GM19240 (cell line): ENCODE results near the gene ANKRD12.
"Not testable (repeated sequence)": the region's sequence is repeated elsewhere in the genome, so short reads cannot be mapped to it uniquely, and the experiment has no call there.

ENCODE experiments used
- DNase-seq: peaks from one replicate; pipeline ENCODE4 v3.0.0; 2011; ENCODE audit warnings: low spot score; ENCODE audit not compliant: insufficient read length

ANKRD12 gene

DNA sequence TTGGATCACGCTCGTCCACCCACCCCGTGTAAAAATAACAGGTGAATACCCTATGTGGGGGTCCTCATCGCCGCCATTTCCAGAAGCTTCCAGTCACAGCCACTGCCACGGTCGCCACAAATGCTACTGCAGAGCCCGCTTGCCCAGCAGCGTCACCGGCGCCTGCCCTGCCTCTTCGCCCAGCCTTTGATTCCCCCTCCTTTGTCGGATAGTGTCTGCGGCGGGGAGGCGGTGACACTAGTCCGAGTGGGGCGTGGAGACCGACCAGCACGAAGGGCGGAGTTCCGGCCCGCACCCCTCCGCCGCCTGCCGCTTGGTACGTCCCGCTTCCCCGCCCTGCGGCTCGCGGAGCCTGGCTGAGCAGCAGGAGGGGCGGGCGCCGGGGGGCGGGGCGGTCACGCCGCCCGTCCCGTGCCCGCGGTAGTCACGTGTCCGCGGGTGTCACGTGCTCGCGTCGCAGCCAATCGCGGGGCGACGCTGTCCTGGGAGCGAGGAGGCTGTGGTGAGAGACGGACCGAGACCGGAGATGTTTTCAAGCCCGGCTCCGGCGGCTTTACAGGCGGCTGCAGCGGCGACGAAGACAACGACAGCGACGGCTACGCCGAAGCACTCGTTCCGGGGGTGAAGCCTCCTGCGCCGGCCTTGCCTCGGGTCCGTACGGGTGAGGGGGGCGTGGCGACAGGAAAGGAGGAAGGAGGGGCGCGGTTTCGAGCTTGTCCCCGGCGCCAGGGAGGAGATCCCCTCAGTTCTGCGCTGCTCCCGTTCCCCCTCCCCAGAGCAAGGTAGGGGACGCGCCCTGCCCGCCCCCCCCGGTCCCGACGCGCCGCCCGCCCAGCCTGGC lies at the start of gene ANKRD12:
Gene ANKRD12, plus strand, starts transcription at position 467 of the 841 bp plus-strand sequence. CDS start 45,652 bp downstream, outside the sequence.
- peak; percentile 92 for DNase-seq

DNA sequence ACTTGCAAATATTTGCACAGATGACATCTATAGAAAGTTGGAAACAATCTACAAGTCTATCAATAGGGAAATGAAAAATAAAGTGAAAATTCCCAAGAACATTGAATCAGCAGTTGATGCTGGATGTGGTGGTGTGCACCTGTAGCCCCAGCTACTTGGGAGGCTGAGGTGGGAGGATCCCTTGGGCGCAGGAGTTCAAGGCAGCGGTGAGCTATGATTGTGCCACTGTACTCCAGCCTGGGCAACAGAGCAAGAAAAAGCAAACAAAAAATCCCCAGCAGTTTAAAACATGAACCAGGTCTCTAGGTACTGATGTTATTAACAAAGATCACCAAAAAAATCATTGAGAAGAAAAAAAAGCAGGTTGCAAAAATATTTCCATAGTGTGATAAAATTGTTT lies 49.4 kb upstream of the ANKRD12 start:
- no peak for DNase-seq

DNA sequence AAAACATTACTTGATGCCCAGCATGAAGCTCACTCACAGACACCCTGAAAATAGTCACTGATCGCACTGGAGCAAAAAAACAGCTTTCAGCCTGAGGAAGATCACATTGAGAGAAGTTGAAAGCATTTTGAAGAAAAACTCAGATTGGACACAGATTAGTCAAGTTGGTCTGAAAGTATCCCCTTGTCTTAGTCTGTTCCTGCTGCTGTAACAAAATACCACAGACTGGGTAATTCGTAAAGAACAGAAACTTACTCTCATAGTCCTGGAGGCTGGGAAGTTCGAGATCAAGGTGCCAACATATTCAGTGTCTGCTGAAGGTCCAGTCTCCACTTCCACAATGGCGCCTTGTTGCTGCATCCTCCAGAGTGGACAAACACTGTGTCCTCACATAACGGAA lies 48.3 kb upstream of the ANKRD12 start:
- no peak for DNase-seq

DNA sequence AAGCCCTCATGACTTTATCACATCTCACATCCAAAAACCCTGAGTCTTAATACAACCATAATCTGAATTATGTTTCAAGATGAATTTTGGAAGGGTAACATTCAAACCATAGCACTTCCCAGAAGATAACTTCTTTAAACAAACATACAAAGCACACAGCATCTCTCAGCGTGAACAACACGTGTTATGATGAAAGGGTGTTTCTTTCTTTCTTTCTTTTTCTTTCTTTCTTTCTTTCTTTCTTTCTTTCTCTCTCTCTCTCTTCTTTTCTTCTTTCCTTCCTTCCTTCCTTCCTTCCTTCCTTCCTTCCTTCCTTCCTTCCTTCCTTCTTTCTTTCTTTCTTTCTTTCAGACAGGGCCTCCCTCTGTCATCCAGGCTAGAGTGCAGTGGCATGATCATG lies 47.9 kb upstream of the ANKRD12 start:
- DNase-seq = not testable (repeated sequence)

DNA sequence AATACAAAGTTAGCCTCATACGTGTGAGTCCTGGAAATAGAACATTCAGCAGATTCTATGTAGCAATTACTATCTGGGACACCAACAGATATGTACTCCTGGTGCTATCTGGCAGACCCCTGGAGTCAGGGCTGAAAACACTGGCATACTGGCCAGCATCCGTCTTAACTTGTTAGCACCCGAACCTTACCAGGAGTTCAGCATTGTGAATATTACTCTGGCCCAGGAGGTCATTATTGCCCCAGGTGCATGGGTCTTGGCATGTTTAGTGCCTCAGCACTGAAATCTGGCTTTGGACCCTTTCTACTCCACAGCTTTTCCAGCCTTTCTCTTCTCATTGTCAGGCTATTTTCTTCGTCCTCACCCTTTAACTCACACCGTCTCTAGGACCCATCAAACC lies 46.0 kb upstream of the ANKRD12 start:
- DNase-seq = no peak

DNA sequence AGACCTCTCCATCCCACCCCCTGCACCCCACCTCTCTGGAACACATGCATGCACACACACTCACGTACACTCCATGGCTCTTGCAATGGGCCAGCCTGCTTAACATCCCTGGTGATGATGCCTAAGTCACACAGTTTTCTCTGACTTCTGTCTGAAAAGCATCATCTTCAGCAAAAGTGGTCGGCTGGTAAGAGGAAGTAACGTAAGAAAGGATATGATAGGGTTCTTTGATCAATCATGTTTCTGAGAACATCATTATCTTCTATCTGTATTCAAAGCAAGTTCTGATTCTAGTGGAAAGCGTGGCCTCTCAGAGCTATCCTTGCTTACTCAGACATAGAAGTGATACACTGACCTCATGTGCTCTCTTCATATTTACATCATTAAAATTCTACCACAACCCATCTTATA lies 45.5 kb upstream of the ANKRD12 start:
- no peak for DNase-seq

DNA sequence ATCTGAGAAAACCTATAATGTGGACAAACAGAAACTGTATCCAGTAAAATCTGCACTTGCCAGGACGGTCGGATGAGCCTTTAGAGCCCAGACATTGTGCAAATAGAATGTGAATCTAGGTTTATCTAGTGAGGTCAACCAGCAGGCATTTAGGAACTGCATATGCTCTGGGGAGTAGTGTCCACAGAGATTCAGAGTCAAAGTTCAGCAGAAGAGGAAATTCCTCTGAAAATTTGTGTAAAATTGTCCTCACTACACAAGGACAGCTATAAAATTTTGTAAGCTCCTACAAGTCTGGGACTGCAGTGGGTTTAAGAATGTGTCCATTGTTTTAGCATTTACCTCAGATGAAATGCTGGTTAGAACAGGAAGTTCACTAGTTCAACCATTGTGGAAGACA lies 43.9 kb upstream of the ANKRD12 start:
- DNase-seq = no peak

DNA sequence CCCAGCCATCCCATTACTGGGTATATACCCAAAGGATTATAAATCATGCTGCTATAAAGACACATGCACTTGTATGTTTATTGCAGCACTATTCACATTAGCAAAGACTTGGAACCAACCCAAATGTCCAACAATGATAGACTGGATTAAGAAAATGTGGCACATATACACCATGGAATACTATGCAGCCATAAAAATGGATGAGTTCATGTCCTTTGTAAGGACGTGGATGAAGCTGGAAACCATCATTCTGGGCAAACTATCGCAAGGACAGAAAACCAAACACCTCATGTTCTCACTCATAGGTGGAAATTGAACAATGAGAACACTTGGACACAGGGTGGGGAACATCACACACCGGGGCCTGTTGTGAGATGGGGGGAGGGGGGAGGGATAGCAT lies 43.5 kb upstream of the ANKRD12 start:
- DNase-seq = not testable (repeated sequence)

DNA sequence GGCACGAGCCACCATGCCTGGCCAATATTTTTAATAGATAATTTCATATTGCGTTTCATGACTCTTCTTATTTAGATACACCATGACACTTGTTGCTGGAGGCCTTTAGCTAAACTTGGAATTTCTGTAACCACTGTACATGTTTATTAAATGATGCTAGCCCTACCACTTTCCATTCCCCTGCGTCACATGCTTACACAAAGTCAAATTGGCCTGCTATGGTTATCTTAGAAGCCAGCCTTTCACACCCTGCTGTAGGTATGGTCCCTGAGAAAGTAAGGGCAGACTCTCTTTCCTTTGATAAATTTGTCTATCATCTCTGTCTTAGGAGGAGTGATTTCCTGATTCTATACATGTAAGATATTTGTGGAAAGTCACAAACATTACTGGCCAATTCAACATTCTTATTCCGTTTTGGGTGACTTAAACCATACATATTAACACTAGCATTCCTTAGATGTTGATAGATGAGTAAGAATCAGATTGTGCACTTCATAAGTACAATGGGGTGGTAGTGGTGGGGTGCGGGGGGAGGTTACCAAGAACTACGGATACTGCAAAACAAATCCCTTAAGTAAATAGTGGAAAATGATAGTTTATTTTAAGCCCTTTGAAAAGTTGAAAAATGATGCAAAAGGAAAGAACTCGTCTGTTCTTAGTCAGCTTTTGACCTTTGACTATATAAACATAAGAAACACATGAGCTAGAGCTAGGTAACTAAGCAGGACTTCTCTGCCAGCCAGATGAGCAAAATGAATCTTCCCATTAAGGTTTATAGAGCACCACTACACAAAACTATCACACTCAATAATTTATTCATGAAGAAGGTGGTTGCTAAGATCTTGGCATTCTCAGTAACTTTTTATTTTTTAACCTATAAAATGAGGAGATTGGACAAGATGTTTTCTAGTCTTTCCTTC lies 42.0 kb upstream of the ANKRD12 start:
- no peak for DNase-seq

DNA sequence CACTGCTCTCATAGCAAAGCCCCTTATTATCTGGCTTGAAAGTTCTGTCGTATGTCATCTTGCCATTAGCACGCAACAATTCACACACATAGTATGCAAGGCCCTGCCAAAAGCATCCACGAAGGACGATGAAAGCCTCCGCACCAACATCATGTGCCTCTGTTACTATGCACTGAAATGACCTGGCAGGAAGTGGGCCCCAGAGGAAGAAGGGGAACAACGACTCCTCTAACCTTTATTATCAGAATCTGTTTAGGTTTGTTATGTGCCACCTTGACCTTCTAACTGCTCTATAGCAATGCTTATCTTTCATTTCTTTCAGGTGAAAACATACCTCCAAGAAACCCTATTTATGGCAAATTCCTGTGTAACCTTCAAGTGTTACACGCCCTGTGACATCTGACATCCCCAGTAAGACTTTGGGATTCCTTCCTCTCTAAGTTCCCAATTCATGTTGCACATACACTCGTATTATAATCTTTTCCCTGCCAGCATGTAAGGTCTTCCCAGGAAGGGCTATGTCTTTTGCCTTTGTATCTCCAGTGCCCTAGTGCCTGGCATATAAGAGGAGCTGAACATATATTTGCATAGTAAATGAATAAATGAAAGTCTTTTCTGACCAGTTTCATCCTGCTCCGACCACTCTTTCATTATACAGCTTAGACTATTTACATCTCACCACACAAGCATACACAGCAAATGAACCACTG lies 41.1 kb upstream of the ANKRD12 start:
- DNase-seq = no peak

DNA sequence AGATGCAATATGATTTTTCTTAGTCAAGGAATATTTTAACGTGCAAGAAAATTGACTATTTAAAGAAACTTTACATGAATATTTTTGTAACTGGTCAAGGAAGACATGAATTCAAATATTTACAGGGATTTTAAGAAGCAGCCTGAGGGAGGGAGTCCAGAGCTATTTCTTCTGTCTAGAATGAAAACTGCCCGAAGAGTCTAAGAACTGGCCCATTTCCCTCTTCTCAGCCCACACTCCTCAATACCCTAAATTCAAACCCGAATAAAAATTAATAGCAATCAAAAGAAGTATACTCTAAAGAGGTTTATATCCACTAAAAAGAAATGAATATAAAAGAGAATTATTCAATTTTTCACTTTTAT lies 40.6 kb upstream of the ANKRD12 start:
- DNase-seq = no peak

DNA sequence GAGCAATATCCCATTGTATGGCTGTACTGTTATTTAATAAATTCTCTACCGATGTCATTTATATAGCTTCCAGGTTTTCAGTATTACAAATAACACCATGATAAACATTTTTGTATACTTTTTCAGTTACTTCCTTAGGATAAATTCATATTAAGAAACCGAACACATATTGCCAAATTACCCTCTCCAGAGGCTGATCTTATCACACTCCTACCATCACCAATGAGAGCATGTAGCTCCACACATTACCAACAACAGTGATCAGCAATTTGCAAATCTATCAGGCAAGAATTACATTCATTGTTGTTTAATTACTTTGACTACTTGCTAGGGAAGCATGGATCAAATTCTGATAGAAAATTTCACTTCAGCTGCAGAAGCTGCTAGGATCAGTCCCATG lies 39.9 kb upstream of the ANKRD12 start:
- DNase-seq = no peak

DNA sequence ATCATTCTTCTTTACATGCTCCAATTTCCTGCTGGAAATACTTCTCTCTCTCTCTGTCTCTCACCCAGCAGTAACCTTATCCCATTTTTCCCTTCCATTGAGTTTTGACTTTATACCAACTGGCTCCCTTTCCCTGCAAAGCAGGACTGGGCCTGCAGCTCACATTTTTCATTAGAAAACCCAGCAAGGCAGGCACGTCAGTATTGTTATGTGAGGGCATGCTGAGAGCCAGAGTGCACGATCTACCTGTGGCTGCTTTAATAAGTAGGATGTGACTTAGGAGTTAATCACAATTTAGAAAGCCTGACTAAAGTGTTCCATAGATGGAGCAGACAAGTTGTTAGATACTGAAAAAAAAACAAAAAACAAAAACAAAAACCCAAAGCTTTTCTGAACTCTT lies 39.2 kb upstream of the ANKRD12 start:
- no peak for DNase-seq

DNA sequence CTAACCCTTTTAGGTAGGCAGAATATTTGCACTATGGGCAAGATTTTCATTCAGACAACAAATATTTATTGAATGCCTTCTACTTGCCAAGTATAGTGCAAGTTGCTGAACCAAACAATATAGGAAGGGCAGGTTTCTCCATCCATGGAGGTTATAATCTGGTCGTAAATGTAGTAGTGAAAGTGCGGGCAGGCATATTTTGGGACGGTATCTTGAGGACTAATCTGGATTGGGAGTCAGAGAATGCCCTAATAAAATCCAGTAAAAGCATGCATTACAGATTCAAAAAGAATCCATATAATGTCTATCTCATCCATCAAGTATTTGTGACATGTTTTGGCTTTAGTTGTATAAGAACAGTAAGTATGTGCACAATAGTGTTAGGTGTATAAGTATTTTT lies 35.8 kb upstream of the ANKRD12 start:
- no peak for DNase-seq

DNA sequence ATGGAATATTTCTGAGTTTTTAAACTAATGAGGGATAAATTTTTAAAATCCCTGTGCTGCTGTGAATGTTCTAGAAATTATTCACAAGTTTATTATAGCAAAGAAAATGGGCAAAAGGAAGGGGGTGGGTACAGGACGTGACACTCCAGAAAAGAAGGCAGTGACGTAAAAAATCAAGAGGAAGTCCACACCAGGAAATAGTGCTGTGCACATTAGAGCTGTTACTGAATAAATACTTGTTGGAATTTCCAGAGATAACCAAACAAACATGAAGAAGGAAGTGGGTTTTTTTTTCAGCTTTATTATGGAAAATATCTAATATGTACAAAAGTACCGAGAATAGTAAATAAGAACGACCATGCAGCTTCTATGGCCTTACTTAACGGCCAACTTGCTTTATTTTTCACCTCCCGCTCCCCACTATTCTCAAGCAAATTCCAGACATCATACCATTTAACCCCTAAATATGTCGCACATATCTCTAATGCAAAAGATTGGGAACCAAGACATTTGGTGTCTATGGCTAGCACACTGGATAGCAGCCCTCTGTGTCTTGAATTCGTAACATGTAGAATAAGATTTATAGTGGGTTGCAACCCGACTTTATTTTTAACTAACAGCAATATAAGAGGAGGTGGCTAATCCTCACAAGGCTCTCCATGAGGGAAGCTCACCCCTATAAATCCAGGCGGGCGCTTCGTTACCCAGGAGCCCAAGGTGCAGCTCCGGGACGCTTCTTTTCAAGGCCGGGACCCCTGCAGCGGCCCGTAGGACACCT lies 34.7 kb upstream of the ANKRD12 start:
- DNase-seq = no peak

DNA sequence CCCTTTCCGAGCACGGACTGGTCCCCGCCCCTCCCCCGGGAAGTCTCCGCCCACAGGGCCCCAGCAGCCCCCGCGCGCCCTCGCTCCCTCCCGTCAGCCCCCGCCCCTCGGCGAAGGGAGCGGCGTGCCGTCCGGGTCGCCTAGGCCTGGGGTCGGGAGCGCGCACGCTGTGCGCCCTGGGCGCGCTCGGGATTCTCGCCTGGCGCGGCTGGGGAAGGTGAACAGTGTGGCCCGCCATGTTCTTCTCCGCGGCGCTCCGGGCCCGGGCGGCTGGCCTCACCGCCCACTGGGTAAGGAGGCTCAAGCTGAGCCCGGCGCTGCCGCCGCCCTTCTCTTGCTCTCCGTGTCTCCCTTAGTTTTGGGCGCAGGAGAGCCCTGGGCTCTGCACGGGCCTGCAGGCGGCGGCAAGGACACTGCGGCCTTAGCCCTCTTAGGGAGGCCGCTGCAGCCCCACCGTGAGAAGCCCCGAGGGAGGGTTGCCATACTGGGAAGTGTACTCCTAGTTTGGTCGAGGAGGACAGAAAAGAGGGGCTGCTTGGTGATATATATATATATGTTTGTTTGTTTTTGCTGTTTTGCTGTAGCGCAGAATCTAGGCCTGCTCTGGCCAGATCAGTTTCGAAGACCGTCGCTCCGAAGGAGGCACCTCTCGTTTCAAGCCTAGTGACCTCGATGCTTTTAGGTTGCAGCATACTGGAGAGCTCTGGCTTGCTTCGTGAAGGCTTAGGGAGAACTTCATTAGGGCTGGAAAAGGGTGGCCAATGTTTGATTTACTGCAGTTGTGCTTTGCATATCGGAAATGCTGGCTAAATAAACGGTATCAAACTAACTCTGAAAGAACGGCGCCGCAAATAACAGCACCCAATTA lies 33.8 kb upstream of the ANKRD12 start, which contains the start of gene NDUFV2:
Gene NDUFV2, plus strand, starts transcription at position 192 of the 868 bp plus-strand sequence. Its CDS starts 45 bp downstream, at position 237.
- peak; percentile 69 for DNase-seq

DNA sequence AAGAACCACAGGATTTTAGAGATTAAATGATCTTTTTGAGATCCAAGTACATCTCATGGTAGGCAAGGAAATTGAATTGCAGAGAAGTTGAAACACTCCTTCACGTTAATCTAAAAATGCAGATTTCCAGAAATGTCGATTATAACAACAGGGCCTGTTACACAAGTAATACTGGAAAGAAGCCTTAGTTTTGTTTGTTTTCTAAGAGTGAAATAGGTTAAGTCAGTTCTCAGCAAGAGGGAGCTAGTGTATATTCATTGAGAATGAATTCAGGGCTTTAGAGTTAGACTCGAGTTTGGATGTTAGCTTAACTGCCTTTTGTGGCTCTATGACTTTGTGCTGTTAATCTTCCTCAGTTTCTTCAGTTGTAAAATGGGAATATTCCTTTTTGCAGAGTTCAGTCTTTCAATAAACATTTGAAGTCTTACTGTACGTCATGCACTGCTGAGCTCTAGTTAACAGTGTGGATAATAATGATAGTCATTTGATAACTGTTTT lies 33.2 kb upstream of the ANKRD12 start:
- DNase-seq = no peak

DNA sequence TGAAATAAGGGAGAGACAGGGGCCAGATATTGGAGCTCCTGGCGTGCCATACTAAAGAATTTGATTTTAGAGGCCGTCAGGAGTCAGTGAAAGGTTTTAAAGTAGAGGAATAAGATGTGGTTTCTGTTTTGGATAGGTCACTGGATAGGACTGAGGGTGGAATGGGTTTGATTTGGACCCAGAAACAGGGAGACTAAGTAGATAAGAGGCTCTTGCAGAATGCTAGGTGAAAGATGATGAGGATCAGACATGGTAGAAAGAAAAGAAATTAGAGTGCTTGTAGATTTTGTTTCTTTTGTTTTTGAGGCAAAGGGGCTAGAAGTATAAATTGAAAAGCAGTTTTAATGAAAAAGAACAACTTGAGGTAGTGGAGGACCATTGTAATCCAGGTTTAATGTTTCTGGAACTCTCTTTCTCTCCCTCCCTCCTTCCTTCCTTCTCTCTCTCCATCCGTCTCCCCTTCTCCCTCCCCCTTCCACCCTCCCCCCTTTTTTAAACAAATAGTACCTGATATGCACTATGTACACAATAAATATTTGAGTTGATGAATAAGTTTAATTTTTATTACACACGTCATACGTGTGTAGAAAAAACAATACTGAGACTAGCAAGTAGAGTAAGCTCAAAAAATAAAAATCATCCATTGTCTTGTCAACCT lies 32.2 kb upstream of the ANKRD12 start:
- DNase-seq = no peak

DNA sequence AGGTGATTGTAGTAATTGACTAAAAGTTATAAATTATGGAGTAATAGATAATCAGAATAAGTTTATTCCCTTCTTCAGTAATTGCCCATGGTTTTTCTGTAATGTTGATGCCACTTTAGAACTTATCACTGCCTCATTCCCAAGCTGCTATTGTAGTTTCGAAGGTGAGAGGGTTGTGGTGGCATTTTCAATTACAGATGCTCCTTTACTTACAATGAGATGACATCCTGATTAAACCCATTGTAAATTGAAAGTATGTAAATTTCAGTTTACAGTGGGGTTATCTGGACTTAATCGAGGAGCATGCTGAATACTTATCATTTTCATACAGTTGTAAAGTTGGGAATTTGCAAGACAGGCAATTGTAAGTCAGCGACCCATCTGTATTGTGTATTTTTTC lies 31.2 kb upstream of the ANKRD12 start:
- DNase-seq = no peak
